HepG2 (cell line): ENCODE measurements around the gene DTNB. TPM values are rescaled to one million over a fixed set of nuclear protein-coding genes. Genes with fewer than 3 reads are reported as not detected.

Experiments used
- AKAP8 ChIP-seq: sonication (generic); formaldehyde crosslinking; IDR thresholded peaks from 2 replicates; pipeline ENCODE4 v1.5.1; 2020; ENCODE audit warnings: mild to moderate bottlenecking, missing genetic modification reagents
- FOXA1 ChIP-seq, 2 experiments: fragments of 450-650 bp in 1 of 2; sonication (generic) in 1 of 2; formaldehyde crosslinking in 1 of 2; IDR thresholded peaks; 2 replicates each; pipeline versions ENCODE4 v1.4.0 to v1.6.1; 2016 to 2020; ENCODE audit warnings: missing genetic modification reagents in 1 of 2
- FOXO1 ChIP-seq: sonication (generic); formaldehyde crosslinking; IDR thresholded peaks from 2 replicates; pipeline ENCODE4 v1.4.0; 2020; ENCODE audit warnings: missing genetic modification reagents
- KDM3A ChIP-seq: IDR thresholded peaks from 2 replicates; pipeline ENCODE4 v1.6.1; 2018; ENCODE audit warnings: low read depth, missing compliant biosample characterization
- MAF1 ChIP-seq: sonication (generic); formaldehyde crosslinking; IDR thresholded peaks from 2 replicates; pipeline ENCODE4 v1.5.0; 2020; ENCODE audit warnings: missing genetic modification reagents, borderline replicate concordance
- NCOR1 ChIP-seq: fragments of 200-600 bp; sonication (generic); IDR thresholded peaks from 2 replicates; pipeline ENCODE4 v1.7.0; 2017; ENCODE audit warnings: antibody characterized with exemption, low read length, borderline replicate concordance
- NFE2L2 ChIP-seq: fragments of 150-350 bp; IDR thresholded peaks from 2 replicates; pipeline ENCODE4 v1.6.1; 2014; ENCODE audit warnings: low read length
- NFKB2 ChIP-seq: sonication (generic); formaldehyde crosslinking; IDR thresholded peaks from 2 replicates; pipeline ENCODE4 v1.4.0; 2020; ENCODE audit warnings: missing genetic modification reagents, borderline replicate concordance
- NFYB ChIP-seq: sonication (generic); formaldehyde crosslinking; IDR thresholded peaks from 2 replicates; pipeline ENCODE4 v1.4.0; 2020; ENCODE audit warnings: missing genetic modification reagents
- RBFOX2 ChIP-seq: fragments of 200-400 bp; formaldehyde crosslinking; IDR thresholded peaks from 2 replicates; pipeline ENCODE4 v1.6.1; 2017; ENCODE audit warnings: low read depth, mild to moderate bottlenecking, low read length
- SP5 ChIP-seq: IDR thresholded peaks from 2 replicates; pipeline ENCODE4 v1.6.1; 2016; ENCODE audit warnings: low read depth, borderline replicate concordance
- TRIM24 ChIP-seq: sonication (generic); formaldehyde crosslinking; IDR thresholded peaks from 2 replicates; pipeline ENCODE4 v1.8.0; 2022; ENCODE audit warnings: mild to moderate bottlenecking, missing genetic modification reagents
- ZNF567 ChIP-seq: sonication (generic); formaldehyde crosslinking; IDR thresholded peaks from 2 replicates; pipeline ENCODE4 v1.8.1; 2023; ENCODE audit warnings: mild to moderate bottlenecking, missing genetic modification reagents, borderline replicate concordance
- ZNF589 ChIP-seq: sonication (generic); formaldehyde crosslinking; conservative IDR thresholded peaks from 2 replicates; pipeline ENCODE4 v1.8.0; 2022; ENCODE audit warnings: mild to moderate bottlenecking, moderate library complexity, missing genetic modification reagents
- ZSCAN29 ChIP-seq: sonication (generic); formaldehyde crosslinking; conservative IDR thresholded peaks from 2 replicates; pipeline ENCODE4 v1.4.0; 2020; ENCODE audit warnings: mild to moderate bottlenecking, missing genetic modification reagents
- polyA plus RNA-seq, 8 experiments: library from polyadenylated mRNA; depleted of rRNA in 3 of 8; stranded (reverse) in 7 of 8; unstranded in 1 of 8; fragments of >200 nt; fragmentation: Illumina TruSeq in 4 of 8; extraction: Trizol in 4 of 8; gene quantifications; 2 replicates each; pipeline versions ENCODE4 v1.2.1 to v1.2.3, GENCODE V29; 2011 to 2016; ENCODE audit warnings: low read depth in 4 of 8, missing spikeins in 1 of 8, mixed read lengths in 1 of 8; ENCODE audit not compliant: insufficient read depth in 1 of 8
- total RNA-seq, 5 experiments: library from RNA; depleted of rRNA; stranded (reverse); fragments of >200 nt; fragmentation: Illumina TruSeq; extraction: Trizol; gene quantifications; 2 replicates each; pipeline ENCODE4 v1.2.3, GENCODE V29; 2016; ENCODE audit warnings: low read depth in 1 of 5
- TF ChIP-seq, protein P1 (sequence below): sonication (generic); formaldehyde crosslinking; IDR thresholded peaks from 2 replicates; pipeline ENCODE4 v1.4.0; 2020; ENCODE audit warnings: missing genetic modification reagents
- TF ChIP-seq, protein P2 (sequence below): sonication (generic); formaldehyde crosslinking; IDR thresholded peaks from 2 replicates; pipeline ENCODE4 v1.4.0; 2020; ENCODE audit warnings: missing genetic modification reagents
- TF ChIP-seq, protein P3 (sequence below), 2 experiments: fragments of 450-650 bp in 1 of 2; sonication (generic) in 1 of 2; formaldehyde crosslinking in 1 of 2; IDR thresholded peaks; 2 replicates each; pipeline versions ENCODE4 v1.6.1 to v1.8.0; 2016 to 2022; ENCODE audit warnings: antibody characterized with exemption in 1 of 2, mild to moderate bottlenecking in 1 of 2, missing genetic modification reagents in 1 of 2

Gene DTNB
- total and polyA plus RNA-seq, 2 of the 13 experiments (the other 11 are each of a cell fraction or from before 2014, with no cell fraction given), result 14.4 to 23.9 TPM

DNA sequence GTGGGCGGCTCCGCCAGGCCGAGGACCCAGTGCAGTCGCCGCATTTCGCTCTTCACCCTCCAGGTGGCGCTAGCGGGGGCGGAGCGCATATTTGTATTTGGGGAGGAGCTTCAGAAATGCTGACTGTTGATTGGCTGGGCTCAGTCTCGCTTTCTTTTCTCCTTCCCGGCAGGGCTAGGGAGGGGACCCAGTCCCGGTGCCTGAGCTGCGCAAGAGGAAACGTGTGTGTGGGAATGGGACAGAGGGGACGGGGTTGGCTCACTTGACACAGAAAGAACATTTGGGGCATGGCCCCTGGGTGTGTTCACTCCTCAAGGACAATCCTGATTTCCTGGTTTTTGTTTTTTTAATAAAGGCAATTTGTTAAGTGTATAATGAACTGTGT, 311.3 kb downstream of the DTNB start (continued):
- TF ChIP-seq, protein P1, sequence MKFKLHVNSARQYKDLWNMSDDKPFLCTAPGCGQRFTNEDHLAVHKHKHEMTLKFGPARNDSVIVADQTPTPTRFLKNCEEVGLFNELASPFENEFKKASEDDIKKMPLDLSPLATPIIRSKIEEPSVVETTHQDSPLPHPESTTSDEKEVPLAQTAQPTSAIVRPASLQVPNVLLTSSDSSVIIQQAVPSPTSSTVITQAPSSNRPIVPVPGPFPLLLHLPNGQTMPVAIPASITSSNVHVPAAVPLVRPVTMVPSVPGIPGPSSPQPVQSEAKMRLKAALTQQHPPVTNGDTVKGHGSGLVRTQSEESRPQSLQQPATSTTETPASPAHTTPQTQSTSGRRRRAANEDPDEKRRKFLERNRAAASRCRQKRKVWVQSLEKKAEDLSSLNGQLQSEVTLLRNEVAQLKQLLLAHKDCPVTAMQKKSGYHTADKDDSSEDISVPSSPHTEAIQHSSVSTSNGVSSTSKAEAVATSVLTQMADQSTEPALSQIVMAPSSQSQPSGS (CRISPR knock-in tag), result peak; percentile 60; the same call in 1 of the 2 replicates
- TF ChIP-seq, protein P2, sequence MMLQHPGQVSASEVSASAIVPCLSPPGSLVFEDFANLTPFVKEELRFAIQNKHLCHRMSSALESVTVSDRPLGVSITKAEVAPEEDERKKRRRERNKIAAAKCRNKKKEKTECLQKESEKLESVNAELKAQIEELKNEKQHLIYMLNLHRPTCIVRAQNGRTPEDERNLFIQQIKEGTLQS (CRISPR knock-in tag), result peak; percentile 31; the same call in 1 of the 2 replicates
- TF ChIP-seq RBFOX2 (no peak), ZNF589 (no peak), NFE2L2 (no peak), KDM3A (CRISPR knock-in tag) (peak; percentile 77; the same call in 1 of the 2 replicates), NFKB2 (CRISPR knock-in tag) (peak; percentile 53; the same call in 1 of the 2 replicates), SP5 (CRISPR knock-in tag) (peak; percentile 76; the same call in 1 of the 2 replicates), FOXO1 (CRISPR knock-in tag) (no peak), NCOR1 (no peak), NFYB (CRISPR knock-in tag) (peak; percentile 80), ZSCAN29 (CRISPR knock-in tag) (peak; percentile 80; the same call in 1 of the 2 replicates), TRIM24 (CRISPR knock-in tag) (no peak), FOXA1 (IDR thresholded peaks at IDR 0.05) (no peak), FOXA1 (CRISPR knock-in tag; IDR thresholded peaks at IDR 0.05) (peak; percentile 66), ZNF567 (peak; percentile 31; the same call in 1 of the 2 replicates), AKAP8 (CRISPR knock-in tag) (peak; percentile 68; the same call in 1 of the 2 replicates), MAF1 (CRISPR knock-in tag) (0 out of 2 replicates have a peak, but pooled peaks have one; percentile 62)
- TF ChIP-seq, protein P3, sequence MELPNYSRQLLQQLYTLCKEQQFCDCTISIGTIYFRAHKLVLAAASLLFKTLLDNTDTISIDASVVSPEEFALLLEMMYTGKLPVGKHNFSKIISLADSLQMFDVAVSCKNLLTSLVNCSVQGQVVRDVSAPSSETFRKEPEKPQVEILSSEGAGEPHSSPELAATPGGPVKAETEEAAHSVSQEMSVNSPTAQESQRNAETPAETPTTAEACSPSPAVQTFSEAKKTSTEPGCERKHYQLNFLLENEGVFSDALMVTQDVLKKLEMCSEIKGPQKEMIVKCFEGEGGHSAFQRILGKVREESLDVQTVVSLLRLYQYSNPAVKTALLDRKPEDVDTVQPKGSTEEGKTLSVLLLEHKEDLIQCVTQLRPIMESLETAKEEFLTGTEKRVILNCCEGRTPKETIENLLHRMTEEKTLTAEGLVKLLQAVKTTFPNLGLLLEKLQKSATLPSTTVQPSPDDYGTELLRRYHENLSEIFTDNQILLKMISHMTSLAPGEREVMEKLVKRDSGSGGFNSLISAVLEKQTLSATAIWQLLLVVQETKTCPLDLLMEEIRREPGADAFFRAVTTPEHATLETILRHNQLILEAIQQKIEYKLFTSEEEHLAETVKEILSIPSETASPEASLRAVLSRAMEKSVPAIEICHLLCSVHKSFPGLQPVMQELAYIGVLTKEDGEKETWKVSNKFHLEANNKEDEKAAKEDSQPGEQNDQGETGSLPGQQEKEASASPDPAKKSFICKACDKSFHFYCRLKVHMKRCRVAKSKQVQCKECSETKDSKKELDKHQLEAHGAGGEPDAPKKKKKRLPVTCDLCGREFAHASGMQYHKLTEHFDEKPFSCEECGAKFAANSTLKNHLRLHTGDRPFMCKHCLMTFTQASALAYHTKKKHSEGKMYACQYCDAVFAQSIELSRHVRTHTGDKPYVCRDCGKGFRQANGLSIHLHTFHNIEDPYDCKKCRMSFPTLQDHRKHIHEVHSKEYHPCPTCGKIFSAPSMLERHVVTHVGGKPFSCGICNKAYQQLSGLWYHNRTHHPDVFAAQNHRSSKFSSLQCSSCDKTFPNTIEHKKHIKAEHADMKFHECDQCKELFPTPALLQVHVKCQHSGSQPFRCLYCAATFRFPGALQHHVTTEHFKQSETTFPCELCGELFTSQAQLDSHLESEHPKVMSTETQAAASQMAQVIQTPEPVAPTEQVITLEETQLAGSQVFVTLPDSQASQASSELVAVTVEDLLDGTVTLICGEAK (IDR thresholded peaks at IDR 0.05), result no peak
- TF ChIP-seq, protein P3 (CRISPR knock-in tag; IDR thresholded peaks at IDR 0.05), result peak; percentile 50; the same call in 1 of the 2 replicates
